Activated CD4-positive, alpha-beta memory T cell treated with anti-CD3 and anti-CD28 coated beads for 36 hours (primary cell): ENCODE data around the gene FKBP14. TPM values are rescaled to one million over a fixed set of nuclear protein-coding genes. Genes with fewer than 3 reads are reported as not detected.

Experiments used
- CTCF ChIA-PET: fragments of 350-600 bp; sonication (Branson Sonifier 250); formaldehyde crosslinking; loops from one replicate; lab custom pipeline; 2021; ENCODE audit warnings: antibody characterized with exemption, inconsistent platforms; lab: Charles Lee
- POLR2A ChIA-PET: fragments of 350-600 bp; sonication (Branson Sonifier 250); formaldehyde crosslinking; loops from one replicate; lab custom pipeline; 2021; ENCODE audit warnings: antibody characterized with exemption; lab: Charles Lee
- DNase-seq: peaks from one replicate; pipeline ENCODE4 v3.0.0-alpha.2; 2020
- H3K27ac Mint-ChIP-seq: one replicate; pipeline ENCODE4 v1.8.0; 2021; ENCODE audit warnings: mixed read lengths
- H3K27me3 Mint-ChIP-seq: one replicate; pipeline ENCODE4 v1.8.0; 2021; ENCODE audit warnings: mixed read lengths
- H3K36me3 Mint-ChIP-seq: one replicate; pipeline ENCODE4 v1.8.0; 2021; ENCODE audit warnings: mixed read lengths
- H3K4me1 Mint-ChIP-seq: one replicate; pipeline ENCODE4 v1.8.0; 2021; ENCODE audit warnings: low read depth, mixed read lengths
- H3K4me3 Mint-ChIP-seq: one replicate; pipeline ENCODE4 v1.8.0; 2021; ENCODE audit warnings: mild to moderate bottlenecking, mixed read lengths
- H3K9me3 Mint-ChIP-seq: one replicate; pipeline ENCODE4 v1.8.0; 2021; ENCODE audit warnings: mixed read lengths
- intact Hi-C: fragments of 100-400 bp; cut with micrococcal nuclease; formaldehyde crosslinking; loops from one replicate; pipeline ENCODE4 v1.15.1; 2023
- total RNA-seq, 2 experiments: library from RNA; stranded (reverse); gene quantifications; one replicate each; pipeline ENCODE4 v1.2.3, GENCODE V29; 2021

The FKBP14 gene
- total RNA-seq, 2 experiments from 2014 or later, result 6.3 to 7.9 TPM

GRCh38 chr7:30012757-30013156 lies 13.7 kb downstream of the FKBP14 start:
- POLR2A ChIA-PET, result no interaction called here
- no peaks in the 10 kb centered on the region for H3K27me3 Mint-ChIP-seq
- H3K27ac Mint-ChIP-seq, result no peak overlapping the region
- CTCF ChIA-PET, result interaction anchor here (0.5 kb wide), 1 partner anchor 301 kb away, joined by 3 read pairs; no protein-coding TSS in a partner anchor
- no peak overlapping the region for H3K4me3 Mint-ChIP-seq
- peaks cover 5% of the 10 kb centered on the region for H3K36me3 Mint-ChIP-seq
- H3K4me1 Mint-ChIP-seq, result no peaks in the 10 kb centered on the region
- H3K9me3 Mint-ChIP-seq, result no peaks in the 10 kb centered on the region
- no peak for DNase-seq
- intact Hi-C loops, result no loop called here

DNA sequence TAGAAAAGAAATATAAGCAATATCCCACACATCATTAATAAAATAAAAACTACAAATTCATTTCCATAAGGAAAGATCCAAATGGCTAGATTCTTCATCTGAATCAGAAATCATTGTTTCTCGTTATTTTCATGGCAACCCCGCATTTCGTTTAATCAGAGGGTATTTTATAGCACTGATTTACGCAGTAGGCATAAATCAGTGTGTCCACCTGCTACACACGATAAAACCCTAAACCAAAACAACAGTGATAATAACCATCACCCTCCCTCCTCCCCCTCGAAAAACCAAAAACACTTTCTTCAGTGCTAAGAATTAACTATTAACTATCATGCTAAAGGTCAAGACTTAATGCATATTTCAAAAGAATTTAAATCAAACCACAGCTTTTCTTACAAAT lies 16.5 kb downstream of the FKBP14 start:
- no peak overlapping the region for H3K27ac Mint-ChIP-seq
- H3K9me3 Mint-ChIP-seq, result no peaks in the 10 kb centered on the region
- no peak for DNase-seq
- CTCF ChIA-PET, result no interaction called here
- H3K4me3 Mint-ChIP-seq, result no peak overlapping the region
- no peaks in the 10 kb centered on the region for H3K27me3 Mint-ChIP-seq
- H3K4me1 Mint-ChIP-seq, result no peaks in the 10 kb centered on the region
- H3K36me3 Mint-ChIP-seq, result peaks cover 5% of the 10 kb centered on the region
- POLR2A ChIA-PET, result no interaction called here
- intact Hi-C loops, result no loop called here

DNA sequence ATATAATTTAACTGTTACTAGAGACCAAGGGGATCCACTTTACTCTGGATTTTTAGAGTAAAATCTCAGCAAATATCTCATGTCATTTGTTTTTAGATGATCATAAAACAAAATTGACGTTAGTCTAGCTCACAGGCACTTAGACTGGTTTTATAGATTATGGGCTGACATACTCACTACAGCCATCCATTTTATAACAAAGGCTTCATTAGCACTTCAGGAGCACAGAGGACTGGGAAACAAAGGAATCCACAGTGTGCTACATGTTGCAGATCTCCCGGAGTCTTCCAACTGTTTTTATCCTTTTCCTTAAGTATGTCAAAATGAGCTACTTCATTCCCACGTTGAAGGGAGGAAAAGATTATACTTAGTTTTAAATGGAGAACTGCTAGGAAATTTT lies 21.0 kb downstream of the FKBP14 start:
- CTCF ChIA-PET, result interaction anchor here (1.2 kb wide), 1 partner anchor 83 kb away, joined by 5 read pairs; no protein-coding TSS in a partner anchor
- Mint-ChIP-seq H3K27ac (no peak overlapping the region), H3K4me3 (no peak overlapping the region), H3K36me3 (no peaks in the 10 kb centered on the region), H3K4me1 (no peaks in the 10 kb centered on the region), H3K27me3 (peaks cover 13% of the 10 kb centered on the region), H3K9me3 (no peaks in the 10 kb centered on the region)
- POLR2A ChIA-PET, result no interaction called here
- intact Hi-C loops, result no loop called here
- no peak for DNase-seq

DNA sequence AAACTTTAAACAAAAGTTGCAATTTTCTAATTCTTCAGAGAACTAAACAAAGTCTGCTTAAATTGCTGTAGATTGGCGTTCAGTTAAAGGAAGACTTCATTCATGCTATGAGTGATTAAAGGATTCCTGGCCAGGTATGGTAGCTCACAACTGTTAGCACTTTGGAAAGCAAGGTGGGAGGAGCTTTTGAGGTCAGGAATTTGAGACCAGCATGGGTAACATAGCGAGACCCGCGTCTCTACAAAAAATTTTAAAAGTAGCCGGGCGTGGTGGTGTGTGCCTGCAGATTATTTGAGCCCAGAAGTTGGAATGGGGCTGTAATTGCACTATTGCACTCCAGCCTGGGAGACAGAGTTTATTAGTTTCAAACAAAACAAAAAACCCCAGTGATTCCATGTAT lies 23.4 kb downstream of the FKBP14 start:
- no peak for DNase-seq
- Mint-ChIP-seq H3K4me1 (no peaks in the 10 kb centered on the region), H3K9me3 (no peaks in the 10 kb centered on the region), H3K36me3 (peaks cover 1% of the 10 kb centered on the region), H3K4me3 (no peak overlapping the region), H3K27ac (no peak overlapping the region), H3K27me3 (peaks cover 29% of the 10 kb centered on the region)
- CTCF ChIA-PET, result no interaction called here
- POLR2A ChIA-PET, result no interaction called here
- intact Hi-C loops, result no loop called here

DNA sequence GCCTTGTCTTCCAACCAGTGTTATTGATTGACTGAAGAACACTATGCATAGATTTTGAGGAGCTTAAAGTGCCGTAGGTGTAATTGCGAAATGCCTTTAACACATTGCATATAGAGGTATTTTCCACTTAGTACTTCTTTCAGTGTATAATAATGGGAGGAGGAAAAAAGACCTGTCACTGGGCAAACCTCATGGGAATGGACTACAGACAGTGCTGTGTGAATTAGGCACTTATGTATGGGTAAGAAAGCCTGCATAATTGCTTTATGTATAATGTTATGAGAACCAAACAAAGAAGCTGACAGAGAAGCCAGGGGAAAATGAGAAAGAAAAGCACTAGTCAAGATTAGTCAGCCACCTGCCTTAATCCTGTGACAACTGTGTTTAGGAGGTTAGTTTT lies 24.5 kb downstream of the FKBP14 start:
- H3K27ac Mint-ChIP-seq, result no peak overlapping the region
- H3K4me3 Mint-ChIP-seq, result no peak overlapping the region
- POLR2A ChIA-PET, result no interaction called here
- H3K9me3 Mint-ChIP-seq, result peaks cover 4% of the 10 kb centered on the region
- intact Hi-C loops, result no loop called here
- DNase-seq, result no peak
- peaks cover 36% of the 10 kb centered on the region for H3K27me3 Mint-ChIP-seq
- no peaks in the 10 kb centered on the region for H3K4me1 Mint-ChIP-seq
- H3K36me3 Mint-ChIP-seq, result peaks cover 3% of the 10 kb centered on the region
- CTCF ChIA-PET, result interaction anchor here (0.7 kb wide), 1 partner anchor 70 kb away, joined by 4 read pairs; no protein-coding TSS in a partner anchor

DNA sequence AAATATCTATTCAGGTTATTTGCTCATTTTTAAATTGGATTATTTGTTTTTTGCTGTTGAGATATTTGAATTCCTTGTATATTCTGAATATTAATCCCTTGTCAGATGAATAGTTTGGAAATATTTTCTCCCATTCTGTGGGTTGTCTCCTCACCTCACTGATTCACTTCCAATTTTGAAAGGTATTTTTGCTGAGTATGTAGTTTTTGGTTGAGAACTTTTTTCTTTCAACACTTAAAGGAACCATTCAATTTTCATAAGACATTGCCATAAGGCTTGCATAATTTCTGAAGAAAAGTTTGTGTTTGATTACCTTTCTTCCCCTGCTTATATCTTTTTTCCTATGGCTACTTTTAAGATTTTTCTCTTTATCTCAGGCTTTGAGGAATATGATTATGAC lies 28.0 kb downstream of the FKBP14 start:
- CTCF ChIA-PET, result no interaction called here
- no peaks in the 10 kb centered on the region for H3K4me1 Mint-ChIP-seq
- no peak for DNase-seq
- POLR2A ChIA-PET, result no interaction called here
- no peak overlapping the region for H3K4me3 Mint-ChIP-seq
- peaks cover 10% of the 10 kb centered on the region for H3K9me3 Mint-ChIP-seq
- peaks cover 7% of the 10 kb centered on the region for H3K36me3 Mint-ChIP-seq
- no peak overlapping the region for H3K27ac Mint-ChIP-seq
- H3K27me3 Mint-ChIP-seq, result peaks cover 45% of the 10 kb centered on the region
- intact Hi-C loops, result no loop called here

DNA sequence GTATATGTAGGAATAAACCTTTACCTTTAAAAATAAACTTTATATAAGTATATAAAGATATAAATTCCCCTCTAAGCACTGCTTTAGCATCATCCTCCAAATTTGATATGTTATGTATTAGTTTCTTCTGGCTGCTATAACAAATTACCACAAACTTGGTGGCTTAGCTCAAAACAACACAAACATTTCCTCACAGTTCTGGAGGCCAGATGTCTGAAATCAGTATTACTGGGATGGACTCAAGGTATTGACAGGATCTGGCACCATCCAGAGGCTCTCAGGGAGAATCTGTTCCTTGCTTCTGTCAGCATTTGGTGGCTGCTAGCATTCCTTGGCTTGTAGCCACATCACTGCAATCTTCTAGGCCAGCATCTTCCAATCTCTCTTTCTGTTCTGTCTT lies 30.2 kb downstream of the FKBP14 start:
- no peak for DNase-seq
- POLR2A ChIA-PET, result no interaction called here
- Mint-ChIP-seq H3K4me1 (no peaks in the 10 kb centered on the region), H3K27me3 (peaks cover 45% of the 10 kb centered on the region), H3K9me3 (peaks cover 25% of the 10 kb centered on the region), H3K4me3 (no peak overlapping the region), H3K36me3 (peaks cover 7% of the 10 kb centered on the region), H3K27ac (no peak overlapping the region)
- CTCF ChIA-PET, result no interaction called here
- intact Hi-C loops, result no loop called here

- Mint-ChIP-seq H3K27ac (no peak overlapping the region), H3K27me3 (peaks cover 46% of the 10 kb centered on the region), H3K4me3 (no peak overlapping the region), H3K9me3 (peaks cover 25% of the 10 kb centered on the region), H3K4me1 (no peaks in the 10 kb centered on the region), H3K36me3 (peaks cover 7% of the 10 kb centered on the region)
- CTCF ChIA-PET, result no interaction called here
- no peak for DNase-seq
- POLR2A ChIA-PET, result no interaction called here
- intact Hi-C loops, result no loop called here
Observed at GRCh38 chr7:29995652-29996051, 30.9 kb downstream of the FKBP14 start.

DNA sequence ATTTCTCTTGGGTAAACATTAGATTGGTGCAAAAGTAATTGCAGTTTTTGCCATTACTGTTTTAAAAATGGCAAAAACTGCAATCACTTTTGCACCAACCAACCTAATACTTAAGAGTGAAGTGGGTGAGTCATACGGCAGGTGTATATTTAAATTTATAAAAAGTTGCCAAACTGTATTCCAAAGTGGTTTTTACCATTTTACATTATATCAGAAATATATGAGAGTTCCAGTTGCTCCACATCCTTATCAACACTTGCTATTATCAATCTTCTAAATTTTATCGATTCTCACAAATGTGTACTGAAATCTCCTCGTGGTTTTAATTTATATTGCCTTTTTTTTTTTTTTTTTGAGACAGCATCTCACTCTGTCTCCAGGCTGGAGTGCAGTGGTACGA lies 33.4 kb downstream of the FKBP14 start:
- DNase-seq, result no peak
- Mint-ChIP-seq H3K36me3 (peaks cover 6% of the 10 kb centered on the region), H3K27ac (no peak overlapping the region), H3K4me3 (no peak overlapping the region), H3K4me1 (peaks cover 10% of the 10 kb centered on the region), H3K27me3 (peaks cover 43% of the 10 kb centered on the region), H3K9me3 (peaks cover 25% of the 10 kb centered on the region)
- CTCF ChIA-PET, result interaction anchor here (1.0 kb wide), 1 partner anchor 169 kb away, joined by 3 read pairs; no protein-coding TSS in a partner anchor
- POLR2A ChIA-PET, result no interaction called here
- intact Hi-C loops, result no loop called here

DNA sequence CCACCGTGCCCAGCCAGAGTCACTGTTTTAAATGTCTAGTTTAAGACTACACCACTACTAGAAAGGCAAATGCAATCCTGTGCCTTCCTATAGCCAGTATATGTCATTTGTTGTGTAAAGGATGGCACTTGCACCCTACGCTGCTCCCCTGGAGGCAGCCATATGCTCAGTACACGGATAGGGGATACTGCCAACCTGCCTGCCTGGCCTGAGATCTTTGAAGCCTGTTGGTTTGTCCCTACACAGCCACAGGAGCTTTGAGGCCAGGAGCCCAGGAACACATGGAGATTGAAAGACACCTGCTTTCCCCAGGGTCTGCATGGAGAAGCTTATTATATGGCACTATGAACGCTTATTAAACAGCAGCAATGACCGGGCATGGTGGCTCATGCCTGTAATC lies 34.6 kb downstream of the FKBP14 start:
- peaks cover 10% of the 10 kb centered on the region for H3K4me1 Mint-ChIP-seq
- no peak for DNase-seq
- intact Hi-C loops, result no loop called here

GRCh38 chr7:29990931-29991330 lies 35.6 kb downstream of the FKBP14 start:
- H3K36me3 Mint-ChIP-seq, result no peaks in the 10 kb centered on the region
- no peak overlapping the region for H3K4me3 Mint-ChIP-seq
- peaks cover 16% of the 10 kb centered on the region for H3K9me3 Mint-ChIP-seq
- POLR2A ChIA-PET, result no interaction called here
- DNase-seq, result no peak
- no peak overlapping the region for H3K27ac Mint-ChIP-seq
- peaks cover 37% of the 10 kb centered on the region for H3K27me3 Mint-ChIP-seq
- H3K4me1 Mint-ChIP-seq, result peaks cover 10% of the 10 kb centered on the region
- CTCF ChIA-PET, result no interaction called here
- intact Hi-C loops, result no loop called here

More for the DNA sequence above, 34.6 kb downstream of the FKBP14 start:
- H3K4me3 Mint-ChIP-seq, result no peak overlapping the region
- H3K36me3 Mint-ChIP-seq, result peaks cover 4% of the 10 kb centered on the region
- H3K27me3 Mint-ChIP-seq, result peaks cover 43% of the 10 kb centered on the region
- ChIA-PET CTCF (no interaction called here), POLR2A (no interaction called here)
- peaks cover 21% of the 10 kb centered on the region for H3K9me3 Mint-ChIP-seq
- no peak overlapping the region for H3K27ac Mint-ChIP-seq

- POLR2A ChIA-PET, result no interaction called here
- H3K9me3 Mint-ChIP-seq, result peaks cover 16% of the 10 kb centered on the region
- H3K4me1 Mint-ChIP-seq, result peaks cover 10% of the 10 kb centered on the region
- CTCF ChIA-PET, result no interaction called here
- no peak within 1 kb of the TSS for H3K27ac Mint-ChIP-seq
- peak; percentile 27 for DNase-seq
- H3K4me3 Mint-ChIP-seq, result peak within 1 kb of the TSS; percentile 65
- H3K36me3 Mint-ChIP-seq, result no peaks in the 10 kb centered on the region
- peaks cover 43% of the 10 kb centered on the region for H3K27me3 Mint-ChIP-seq
- intact Hi-C loops, result loop anchor here (2.0 kb wide), 1 partner anchor 37 kb away; the partner anchor contains the start of gene FKBP14
Observed at GRCh38 chr7:29989257-29989995, 37.1 kb downstream of the FKBP14 start, which contains the start of gene SCRN1. Gene SCRN1, minus strand, starts transcription at chr7:29989801. Its CDS starts 20,734 bp downstream, at chr7:29969067.
